Smooth muscle cell (in vitro differentiated cells): ENCODE data around the gene NRP1. TPM values are rescaled to one million over a fixed set of nuclear protein-coding genes. Genes with fewer than 3 reads are reported as not detected.

ENCODE experiments used
- DNase-seq: peaks from one replicate; lab custom pipeline; 2025; ENCODE audit not compliant: unreplicated experiment; lab: John Stamatoyannopoulos, UW
- H2AFZ ChIP-seq: fragments of 200-600 bp; sonication (generic); 2 replicates; pipeline ENCODE4 v1.6.0; 2016; ENCODE audit warnings: antibody characterized with exemption, low read depth, mild to moderate bottlenecking
- H3F3A ChIP-seq: fragments of 200-600 bp; sonication (generic); 2 replicates; pipeline ENCODE4 v1.6.0; 2017; ENCODE audit warnings: antibody characterized with exemption, low read depth
- H3K27ac ChIP-seq: fragments of 200-600 bp; sonication (generic); 2 replicates; pipeline ENCODE4 v1.5.1; 2016; ENCODE audit warnings: low read depth, mild to moderate bottlenecking
- H3K27me3 ChIP-seq: fragments of 200-600 bp; sonication (generic); 2 replicates; pipeline ENCODE4 v1.6.1; 2016; ENCODE audit warnings: low read depth, mild to moderate bottlenecking
- H3K36me3 ChIP-seq: fragments of 200-600 bp; sonication (generic); 2 replicates; pipeline ENCODE4 v1.5.1; 2016; ENCODE audit warnings: low read depth
- H3K4me1 ChIP-seq: fragments of 200-600 bp; sonication (generic); 2 replicates; pipeline ENCODE4 v1.5.1; 2016; ENCODE audit warnings: low read depth
- H3K4me2 ChIP-seq: fragments of 200-600 bp; sonication (generic); 2 replicates; pipeline ENCODE4 v1.6.0; 2016; ENCODE audit warnings: mild to moderate bottlenecking
- H3K4me3 ChIP-seq: fragments of 200-600 bp; sonication (generic); 2 replicates; pipeline ENCODE4 v1.5.1; 2016; ENCODE audit warnings: mild to moderate bottlenecking
- H3K79me2 ChIP-seq: fragments of 200-600 bp; sonication (generic); 2 replicates; pipeline ENCODE4 v1.6.0; 2016; ENCODE audit warnings: low read depth, mild to moderate bottlenecking
- H3K9ac ChIP-seq: fragments of 200-600 bp; sonication (generic); 2 replicates; pipeline ENCODE4 v1.6.0; 2016; ENCODE audit warnings: low read depth
- H3K9me3 ChIP-seq: fragments of 200-600 bp; sonication (generic); replicated peaks from 2 replicates; pipeline ENCODE4 v1.5.1; 2016; ENCODE audit warnings: low read depth
- H4K20me1 ChIP-seq: fragments of 200-600 bp; sonication (generic); 2 replicates; pipeline ENCODE4 v1.6.0; 2016; ENCODE audit warnings: low read depth
- WGBS: methylation state at CpG from one replicate; pipeline ENCODE4 v1.1.7; 2016; ENCODE audit warnings: low lambda C conversion rate; 5-methylcytosine and 5-hydroxymethylcytosine counted together
- polyA plus RNA-seq: library from polyadenylated mRNA; unstranded; fragments of >200 nt; fragmentation: Nextera tagmentation; extraction: Ambion mirVana; gene quantifications from 2 replicates; pipeline ENCODE4 v1.2.1, GENCODE V29; 2016
- total RNA-seq: library from RNA; depleted of rRNA; stranded (reverse); fragments of >200 nt; gene quantifications from 2 replicates; pipeline ENCODE4 v1.2.3, GENCODE V29; 2014
- TF ChIP-seq, protein P1 (sequence below): fragments of 200-600 bp; sonication (generic); IDR thresholded peaks from 2 replicates; pipeline ENCODE4 v1.5.1; 2017; ENCODE audit warnings: borderline replicate concordance, mild to moderate bottlenecking, antibody characterized with exemption; ENCODE audit not compliant: insufficient read depth, poor library complexity, severe bottlenecking

NRP1 gene
- total and polyA plus RNA-seq, 2 experiments from 2014 or later = 74.8 to 80.4 TPM

DNA sequence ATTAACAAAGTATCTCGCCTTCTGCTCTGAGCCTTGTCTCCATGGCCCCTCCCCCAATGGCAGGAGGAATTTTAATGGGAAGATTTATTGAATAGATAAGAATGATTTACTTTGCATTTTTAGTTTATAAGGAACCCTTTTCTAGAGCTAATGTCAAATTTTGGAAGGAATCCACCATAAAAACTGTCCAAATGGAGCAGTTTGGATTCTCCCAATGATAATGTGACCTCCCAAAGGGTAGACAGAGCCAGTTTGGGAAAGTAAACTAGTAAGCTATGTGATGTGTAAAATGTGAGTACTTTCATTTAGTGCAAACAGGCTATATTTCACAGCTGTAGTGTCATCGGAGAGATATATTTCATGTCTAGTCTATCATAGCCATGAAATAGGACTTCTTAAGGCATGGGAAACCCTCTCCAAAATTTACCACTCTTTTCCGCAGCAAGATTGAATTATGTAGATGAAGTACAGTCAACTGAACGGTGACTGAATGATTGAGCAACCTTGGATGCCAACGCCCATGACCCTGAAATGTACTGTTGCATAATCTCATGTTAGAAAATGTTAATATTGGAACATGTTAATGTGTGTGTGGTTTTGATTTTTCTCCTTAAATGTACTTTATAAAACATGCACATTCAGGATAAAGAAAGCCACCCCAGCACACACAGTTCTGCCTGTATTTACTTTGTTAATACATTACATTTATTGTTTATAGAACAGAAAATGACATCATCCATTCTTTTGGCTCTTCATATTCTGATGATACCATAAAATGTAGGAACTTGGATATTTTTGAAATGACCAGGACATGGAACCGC is 140.6 kb downstream of the NRP1 start:
- TF ChIP-seq, protein P1, sequence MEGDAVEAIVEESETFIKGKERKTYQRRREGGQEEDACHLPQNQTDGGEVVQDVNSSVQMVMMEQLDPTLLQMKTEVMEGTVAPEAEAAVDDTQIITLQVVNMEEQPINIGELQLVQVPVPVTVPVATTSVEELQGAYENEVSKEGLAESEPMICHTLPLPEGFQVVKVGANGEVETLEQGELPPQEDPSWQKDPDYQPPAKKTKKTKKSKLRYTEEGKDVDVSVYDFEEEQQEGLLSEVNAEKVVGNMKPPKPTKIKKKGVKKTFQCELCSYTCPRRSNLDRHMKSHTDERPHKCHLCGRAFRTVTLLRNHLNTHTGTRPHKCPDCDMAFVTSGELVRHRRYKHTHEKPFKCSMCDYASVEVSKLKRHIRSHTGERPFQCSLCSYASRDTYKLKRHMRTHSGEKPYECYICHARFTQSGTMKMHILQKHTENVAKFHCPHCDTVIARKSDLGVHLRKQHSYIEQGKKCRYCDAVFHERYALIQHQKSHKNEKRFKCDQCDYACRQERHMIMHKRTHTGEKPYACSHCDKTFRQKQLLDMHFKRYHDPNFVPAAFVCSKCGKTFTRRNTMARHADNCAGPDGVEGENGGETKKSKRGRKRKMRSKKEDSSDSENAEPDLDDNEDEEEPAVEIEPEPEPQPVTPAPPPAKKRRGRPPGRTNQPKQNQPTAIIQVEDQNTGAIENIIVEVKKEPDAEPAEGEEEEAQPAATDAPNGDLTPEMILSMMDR = no peak
- peak overlapping the region; percentile 62 for H3K4me2 ChIP-seq
- H3K36me3 ChIP-seq = no peaks in the 10 kb centered on the region
- no peaks in the 10 kb centered on the region for H3K27me3 ChIP-seq
- peaks cover 28% of the 10 kb centered on the region for H3F3A ChIP-seq
- no peaks in the 10 kb centered on the region for H4K20me1 ChIP-seq
- 42% methylated on average over 6 of the region's 6 CpGs for WGBS
- no peaks in the 10 kb centered on the region for H3K79me2 ChIP-seq
- DNase-seq = no peak
- H3K4me1 ChIP-seq = peaks cover 11% of the 10 kb centered on the region
- H3K9me3 ChIP-seq = no peaks in the 10 kb centered on the region
- no peak overlapping the region for H3K9ac ChIP-seq
- peak overlapping the region; percentile 77 for H3K27ac ChIP-seq
- no peak overlapping the region for H3K4me3 ChIP-seq
- H2AFZ ChIP-seq = no peak overlapping the region

DNA sequence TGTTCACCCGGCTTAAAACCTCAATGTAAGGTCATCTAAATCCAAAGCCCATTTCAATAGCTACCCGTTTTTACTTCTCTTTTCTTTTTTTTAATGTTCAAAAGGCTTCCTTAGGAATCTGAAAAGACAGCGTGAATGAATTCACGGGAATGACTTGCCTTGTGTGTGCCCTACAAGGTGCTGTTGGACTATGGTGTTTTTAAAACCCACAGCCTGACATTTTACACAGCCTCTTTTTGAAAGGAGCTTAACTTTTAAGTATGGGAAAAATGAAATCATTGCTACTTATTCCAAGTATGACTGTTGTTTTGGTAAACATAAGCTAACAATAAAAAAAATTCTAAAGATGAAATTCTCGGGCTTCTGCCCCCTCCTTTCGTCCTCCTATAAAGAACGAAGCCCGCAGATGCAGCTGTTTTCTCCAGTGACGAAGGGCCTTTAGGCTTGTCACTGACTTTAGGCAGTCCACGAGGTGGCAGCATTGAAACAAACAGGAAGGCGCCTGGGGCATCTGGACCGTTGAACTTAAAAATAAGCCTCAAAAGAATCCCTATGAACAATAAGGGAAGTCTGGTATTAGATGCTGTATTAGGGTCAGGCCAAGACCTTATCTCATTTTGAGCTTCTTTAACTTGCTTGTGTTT is 141.3 kb downstream of the NRP1 start:
- H2AFZ ChIP-seq = no peak overlapping the region
- H3K4me1 ChIP-seq = peaks cover 11% of the 10 kb centered on the region
- 23% methylated on average over 12 of the region's 12 CpGs for WGBS
- TF ChIP-seq, protein P1 = peak; percentile 84
- H3K36me3 ChIP-seq = no peaks in the 10 kb centered on the region
- no peaks in the 10 kb centered on the region for H3K79me2 ChIP-seq
- H3F3A ChIP-seq = peaks cover 28% of the 10 kb centered on the region
- H3K4me3 ChIP-seq = no peak overlapping the region
- H3K4me2 ChIP-seq = peak overlapping the region; percentile 62
- H3K9me3 ChIP-seq = no peaks in the 10 kb centered on the region
- H3K27ac ChIP-seq = peak overlapping the region; percentile 77
- no peaks in the 10 kb centered on the region for H4K20me1 ChIP-seq
- H3K9ac ChIP-seq = peak overlapping the region; percentile 1
- H3K27me3 ChIP-seq = no peaks in the 10 kb centered on the region
- peak; percentile 14 for DNase-seq

DNA sequence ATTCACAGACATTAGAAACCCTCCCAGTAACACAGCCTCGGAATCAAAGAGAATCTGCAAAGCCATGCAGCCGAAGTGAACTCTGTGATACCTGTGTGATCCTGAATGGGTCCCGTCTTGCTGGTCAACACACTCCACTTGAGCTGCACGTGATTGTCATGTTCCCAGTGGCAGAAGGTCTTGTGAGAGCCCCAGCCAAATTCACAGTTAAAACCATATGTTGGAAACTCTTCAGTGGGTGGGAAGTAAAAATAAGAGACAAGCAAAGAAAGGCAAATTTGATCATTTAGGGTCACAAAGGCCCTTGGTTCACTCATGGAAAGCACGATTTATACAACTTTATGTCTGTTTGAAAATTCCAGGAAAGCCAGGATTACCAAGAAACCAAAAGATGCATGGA is 142.3 kb downstream of the NRP1 start:
- TF ChIP-seq, protein P1 = no peak
- H3K36me3 ChIP-seq = no peaks in the 10 kb centered on the region

More for the DNA sequence above, 142.3 kb downstream of the NRP1 start:
- Histone ChIP-seq H3K4me3 (no peak overlapping the region), H2AFZ (no peak overlapping the region), H3K4me1 (peaks cover 11% of the 10 kb centered on the region), H3K27ac (no peak overlapping the region), H3K9me3 (no peaks in the 10 kb centered on the region), H4K20me1 (no peaks in the 10 kb centered on the region), H3K9ac (no peak overlapping the region), H3K79me2 (no peaks in the 10 kb centered on the region), H3K4me2 (no peak overlapping the region), H3F3A (peaks cover 24% of the 10 kb centered on the region), H3K27me3 (no peaks in the 10 kb centered on the region)
- 82% methylated on average over 5 of the region's 5 CpGs for WGBS
- no peak for DNase-seq
